WTC11 (cell line): ENCODE results near the gene ITGA6. TPM values are rescaled to one million over a fixed set of nuclear protein-coding genes. Genes with fewer than 3 reads are reported as not detected.

Experiments used
- ATAC-seq: fragments of 200-7000 bp; cut with Tn5 transposase; 2 replicates; pipeline ENCODE4 v1.10.0; 2021; ENCODE audit warnings: mild to moderate bottlenecking, moderate library complexity
- CTCF ChIA-PET: fragments of 300-600 bp; sonication (Branson Sonifier 250); formaldehyde crosslinking; loops from one replicate; lab custom pipeline; 2021; ENCODE audit warnings: antibody characterized with exemption; lab: Charles Lee
- POLR2A ChIA-PET: fragments of 350-600 bp; sonication (Branson Sonifier 250); formaldehyde crosslinking; loops from one replicate; lab custom pipeline; 2021; ENCODE audit warnings: antibody characterized with exemption; lab: Charles Lee
- DNase-seq: peaks from one replicate; pipeline ENCODE4 v3.0.0; 2021; ENCODE audit warnings: low spot score
- H3K27ac Mint-ChIP-seq: 2 replicates; pipeline ENCODE4 v1.8.0; 2021; ENCODE audit warnings: mixed read lengths
- H3K27me3 Mint-ChIP-seq: 2 replicates; pipeline ENCODE4 v1.8.0; 2021; ENCODE audit warnings: low read depth, mild to moderate bottlenecking, moderate library complexity, mixed read lengths
- H3K36me3 Mint-ChIP-seq: 2 replicates; pipeline ENCODE4 v1.8.0; 2021; ENCODE audit warnings: mixed read lengths
- H3K4me1 Mint-ChIP-seq: 2 replicates; pipeline ENCODE4 v1.8.0; 2022; ENCODE audit warnings: mixed read lengths
- H3K4me3 Mint-ChIP-seq: 2 replicates; pipeline ENCODE4 v1.8.0; 2021; ENCODE audit warnings: mild to moderate bottlenecking, moderate library complexity, mixed read lengths
- H3K9me3 Mint-ChIP-seq: 2 replicates; pipeline ENCODE4 v1.8.0; 2021; ENCODE audit warnings: mixed read lengths
- ATF1 ChIP-seq: sonication (generic); formaldehyde crosslinking; IDR thresholded peaks from 2 replicates; pipeline ENCODE4 v1.8.1; 2023; ENCODE audit warnings: mild to moderate bottlenecking, moderate library complexity, missing genetic modification reagents
- CBFB ChIP-seq: sonication (generic); formaldehyde crosslinking; IDR thresholded peaks from 2 replicates; pipeline ENCODE4 v1.8.1; 2022; ENCODE audit warnings: mild to moderate bottlenecking, low read depth, missing genetic modification reagents
- CREB1 ChIP-seq: sonication (generic); formaldehyde crosslinking; IDR thresholded peaks from 2 replicates; pipeline ENCODE4 v1.8.0; 2023; ENCODE audit warnings: mild to moderate bottlenecking, missing genetic modification reagents
- CTCF ChIP-seq: fragments of 200-600 bp; IDR thresholded peaks from 2 replicates; pipeline ENCODE4 v1.8.0; 2022; ENCODE audit warnings: antibody characterized with exemption
- ETV6 ChIP-seq: sonication (generic); formaldehyde crosslinking; IDR thresholded peaks from 2 replicates; pipeline ENCODE4 v1.8.1; 2022; ENCODE audit warnings: mild to moderate bottlenecking, missing genetic modification reagents
- FOXK1 ChIP-seq: sonication (generic); formaldehyde crosslinking; IDR thresholded peaks from 2 replicates; pipeline ENCODE4 v1.8.0; 2022; ENCODE audit warnings: mild to moderate bottlenecking, moderate library complexity, missing genetic modification reagents
- JAZF1 ChIP-seq: fragments of 250-450 bp; sonication (Bioruptor Pico); IDR thresholded peaks from 2 replicates; pipeline ENCODE4 v1.9.0; 2021; ENCODE audit warnings: moderate library complexity, mild to moderate bottlenecking, inconsistent platforms
- KAT7 ChIP-seq: sonication (generic); formaldehyde crosslinking; IDR thresholded peaks from 2 replicates; pipeline ENCODE4 v1.8.1; 2023; ENCODE audit warnings: missing genetic modification reagents, mild to moderate bottlenecking, borderline replicate concordance
- MXD4 ChIP-seq: fragments of 250-450 bp; sonication (Bioruptor Pico); IDR thresholded peaks from 2 replicates; pipeline ENCODE4 v1.8.0; 2021; ENCODE audit warnings: mild to moderate bottlenecking, moderate library complexity, borderline replicate concordance
- NFYB ChIP-seq: sonication (generic); formaldehyde crosslinking; conservative IDR thresholded peaks from 2 replicates; pipeline ENCODE4 v1.8.0; 2022; ENCODE audit warnings: low read depth, missing genetic modification reagents
- PRRX2 ChIP-seq: fragments of 250-450 bp; sonication (Bioruptor Pico); IDR thresholded peaks from 2 replicates; pipeline ENCODE4 v1.8.0; 2021; ENCODE audit warnings: mild to moderate bottlenecking
- RELA ChIP-seq: sonication (generic); formaldehyde crosslinking; IDR thresholded peaks from 2 replicates; pipeline ENCODE4 v1.8.1; 2022; ENCODE audit warnings: missing genetic modification reagents, mild to moderate bottlenecking, borderline replicate concordance
- TCF7 ChIP-seq: sonication (generic); formaldehyde crosslinking; IDR thresholded peaks from 2 replicates; pipeline ENCODE4 v1.8.0; 2022; ENCODE audit warnings: mild to moderate bottlenecking, low read depth, missing genetic modification reagents, moderate library complexity
- TP53 ChIP-seq: sonication (generic); formaldehyde crosslinking; IDR thresholded peaks from 2 replicates; pipeline ENCODE4 v1.8.1; 2023; ENCODE audit warnings: mild to moderate bottlenecking, missing genetic modification reagents
- ZNF121 ChIP-seq: sonication (generic); formaldehyde crosslinking; IDR thresholded peaks from 2 replicates; pipeline ENCODE4 v1.8.0; 2023; ENCODE audit warnings: missing genetic modification reagents
- ZNF138 ChIP-seq: sonication (generic); formaldehyde crosslinking; conservative IDR thresholded peaks from 2 replicates; pipeline ENCODE4 v1.8.1; 2022; ENCODE audit warnings: mild to moderate bottlenecking, moderate library complexity, missing genetic modification reagents
- ZNF232 ChIP-seq: sonication (generic); formaldehyde crosslinking; IDR thresholded peaks from 2 replicates; pipeline ENCODE4 v1.8.0; 2022; ENCODE audit warnings: mild to moderate bottlenecking, missing genetic modification reagents
- ZNF317 ChIP-seq: sonication (generic); formaldehyde crosslinking; IDR thresholded peaks from 2 replicates; pipeline ENCODE4 v1.8.1; 2023; ENCODE audit warnings: low read depth, mild to moderate bottlenecking, moderate library complexity, missing genetic modification reagents, borderline replicate concordance
- ZNF416 ChIP-seq: fragments of 250-450 bp; sonication (Bioruptor Pico); IDR thresholded peaks from 2 replicates; pipeline ENCODE4 v1.9.0; 2021; ENCODE audit warnings: mild to moderate bottlenecking, inconsistent platforms
- total RNA-seq: library from RNA; stranded (reverse); gene quantifications from 3 replicates; pipeline ENCODE4 v1.2.3, GENCODE V29; 2021
- TF ChIP-seq, protein P1 (sequence below): sonication (generic); formaldehyde crosslinking; IDR thresholded peaks from 2 replicates; pipeline ENCODE4 v1.8.1; 2023; ENCODE audit warnings: mild to moderate bottlenecking, missing genetic modification reagents, borderline replicate concordance
- TF ChIP-seq, protein P2 (sequence below): sonication (generic); formaldehyde crosslinking; IDR thresholded peaks from 2 replicates; pipeline ENCODE4 v1.8.1; 2023; ENCODE audit warnings: mild to moderate bottlenecking, missing genetic modification reagents, moderate library complexity
- TF ChIP-seq, protein P3 (sequence below): fragments of 250-450 bp; sonication (Bioruptor Pico); IDR thresholded peaks from 2 replicates; pipeline ENCODE4 v1.9.0; 2021; ENCODE audit warnings: mild to moderate bottlenecking

The ITGA6 gene
- total RNA-seq, 1 experiment from 2014 or later, result 83.6 TPM

DNA sequence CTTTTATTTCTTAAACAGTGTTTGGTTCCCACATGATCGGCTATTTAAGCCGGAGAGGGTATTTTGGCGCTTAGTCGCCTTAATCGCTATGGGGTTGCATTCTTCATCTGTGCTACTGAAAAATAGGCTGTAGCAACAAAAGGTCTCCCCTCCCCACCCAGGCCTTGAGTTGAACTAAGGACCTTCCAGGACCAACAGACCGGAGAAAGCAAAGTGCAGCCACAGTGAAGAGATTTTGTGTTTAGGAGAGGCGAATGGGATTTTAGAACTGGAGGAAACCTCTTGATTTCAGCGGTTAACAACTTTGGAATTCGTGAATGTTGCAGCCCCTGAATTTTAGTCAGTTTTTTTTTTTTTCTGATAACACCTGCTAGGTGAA, 1.4 kb downstream of the ITGA6 start:
- Mint-ChIP-seq H3K9me3 (no peaks in the 10 kb centered on the region), H3K27me3 (peaks cover 13% of the 10 kb centered on the region), H3K36me3 (no peaks in the 10 kb centered on the region), H3K27ac (peak overlapping the region; percentile 75), H3K4me3 (peak overlapping the region; percentile 91), H3K4me1 (peaks cover 18% of the 10 kb centered on the region)
- no peak for DNase-seq
- no peak for TF ChIP-seq NFYB
- TF ChIP-seq CBFB (CRISPR knock-in tag), result no peak
- no peak for TF ChIP-seq ATF1 (CRISPR knock-in tag)
- TF ChIP-seq ZNF138, result no peak
- TF ChIP-seq, protein P1, sequence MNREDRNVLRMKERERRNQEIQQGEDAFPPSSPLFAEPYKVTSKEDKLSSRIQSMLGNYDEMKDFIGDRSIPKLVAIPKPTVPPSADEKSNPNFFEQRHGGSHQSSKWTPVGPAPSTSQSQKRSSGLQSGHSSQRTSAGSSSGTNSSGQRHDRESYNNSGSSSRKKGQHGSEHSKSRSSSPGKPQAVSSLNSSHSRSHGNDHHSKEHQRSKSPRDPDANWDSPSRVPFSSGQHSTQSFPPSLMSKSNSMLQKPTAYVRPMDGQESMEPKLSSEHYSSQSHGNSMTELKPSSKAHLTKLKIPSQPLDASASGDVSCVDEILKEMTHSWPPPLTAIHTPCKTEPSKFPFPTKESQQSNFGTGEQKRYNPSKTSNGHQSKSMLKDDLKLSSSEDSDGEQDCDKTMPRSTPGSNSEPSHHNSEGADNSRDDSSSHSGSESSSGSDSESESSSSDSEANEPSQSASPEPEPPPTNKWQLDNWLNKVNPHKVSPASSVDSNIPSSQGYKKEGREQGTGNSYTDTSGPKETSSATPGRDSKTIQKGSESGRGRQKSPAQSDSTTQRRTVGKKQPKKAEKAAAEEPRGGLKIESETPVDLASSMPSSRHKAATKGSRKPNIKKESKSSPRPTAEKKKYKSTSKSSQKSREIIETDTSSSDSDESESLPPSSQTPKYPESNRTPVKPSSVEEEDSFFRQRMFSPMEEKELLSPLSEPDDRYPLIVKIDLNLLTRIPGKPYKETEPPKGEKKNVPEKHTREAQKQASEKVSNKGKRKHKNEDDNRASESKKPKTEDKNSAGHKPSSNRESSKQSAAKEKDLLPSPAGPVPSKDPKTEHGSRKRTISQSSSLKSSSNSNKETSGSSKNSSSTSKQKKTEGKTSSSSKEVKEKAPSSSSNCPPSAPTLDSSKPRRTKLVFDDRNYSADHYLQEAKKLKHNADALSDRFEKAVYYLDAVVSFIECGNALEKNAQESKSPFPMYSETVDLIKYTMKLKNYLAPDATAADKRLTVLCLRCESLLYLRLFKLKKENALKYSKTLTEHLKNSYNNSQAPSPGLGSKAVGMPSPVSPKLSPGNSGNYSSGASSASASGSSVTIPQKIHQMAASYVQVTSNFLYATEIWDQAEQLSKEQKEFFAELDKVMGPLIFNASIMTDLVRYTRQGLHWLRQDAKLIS (CRISPR knock-in tag), result 0 out of 2 replicates have a peak, but pooled peaks have one; percentile 2
- no peak for TF ChIP-seq ZNF416 (CRISPR knock-in tag)
- peak; percentile 2; the same call in 1 of the 2 replicates for ATAC-seq
- ChIA-PET POLR2A (interaction anchor here (0.6 to 2.3 kb wide), 2 partner anchors 33 to 195 kb away, joined by 3 to 9 read pairs; no protein-coding TSS in a partner anchor), CTCF (interaction anchor here (0.6 to 6.1 kb wide), 9 partner anchors 12 to 1232 kb away, joined by 3 to 88 read pairs (median 4); no protein-coding TSS in a partner anchor)

DNA sequence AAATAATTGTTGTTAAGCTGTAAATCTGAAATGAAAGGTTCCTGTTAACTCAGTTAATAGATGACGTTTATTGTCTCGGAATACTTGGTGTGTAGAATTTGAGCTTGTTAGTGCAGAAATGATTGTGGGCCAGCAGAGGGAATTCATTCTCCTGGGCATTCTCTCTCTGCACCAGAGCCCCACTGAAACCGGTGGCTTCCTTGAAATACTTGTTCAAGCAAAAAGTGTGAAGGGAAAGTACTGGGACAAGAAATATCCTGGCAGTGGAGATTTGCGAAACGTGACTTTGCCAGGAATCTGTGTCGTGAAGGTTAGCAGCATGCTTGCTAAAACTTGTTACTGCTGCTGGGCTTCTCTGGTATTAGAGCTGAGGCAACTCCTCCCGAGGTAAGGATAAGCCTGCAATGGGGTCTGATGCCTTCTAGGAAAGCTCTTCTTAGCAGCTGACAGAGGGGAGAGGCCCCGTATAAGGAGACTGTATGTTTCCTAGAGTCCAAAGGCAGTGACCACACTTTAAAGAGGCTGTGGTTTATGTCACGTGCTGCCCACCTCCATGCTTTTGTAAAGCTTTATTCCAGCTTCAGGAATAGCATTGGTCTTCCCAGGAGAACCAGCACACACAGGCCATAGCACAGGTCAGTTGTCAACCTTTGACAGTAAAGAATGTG, 2.0 kb downstream of the ITGA6 start:
- Mint-ChIP-seq H3K9me3 (no peaks in the 10 kb centered on the region), H3K36me3 (no peaks in the 10 kb centered on the region), H3K4me3 (peak overlapping the region; percentile 91), H3K27me3 (peaks cover 13% of the 10 kb centered on the region), H3K4me1 (peaks cover 18% of the 10 kb centered on the region), H3K27ac (no peak overlapping the region)
- ChIA-PET POLR2A (interaction anchor here (0.9 to 2.3 kb wide), 2 partner anchors 32 kb away, joined by 3 to 9 read pairs; no protein-coding TSS in a partner anchor), CTCF (interaction anchor here (0.8 to 6.1 kb wide), 9 partner anchors 12 to 257 kb away, joined by 3 to 88 read pairs (median 4); no protein-coding TSS in a partner anchor)
- ATAC-seq, result no peak
- DNase-seq, result no peak
- no peak for TF ChIP-seq ETV6 (CRISPR knock-in tag)
- TF ChIP-seq, protein P2, sequence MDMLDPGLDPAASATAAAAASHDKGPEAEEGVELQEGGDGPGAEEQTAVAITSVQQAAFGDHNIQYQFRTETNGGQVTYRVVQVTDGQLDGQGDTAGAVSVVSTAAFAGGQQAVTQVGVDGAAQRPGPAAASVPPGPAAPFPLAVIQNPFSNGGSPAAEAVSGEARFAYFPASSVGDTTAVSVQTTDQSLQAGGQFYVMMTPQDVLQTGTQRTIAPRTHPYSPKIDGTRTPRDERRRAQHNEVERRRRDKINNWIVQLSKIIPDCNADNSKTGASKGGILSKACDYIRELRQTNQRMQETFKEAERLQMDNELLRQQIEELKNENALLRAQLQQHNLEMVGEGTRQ (CRISPR knock-in tag), result peak; percentile 49

DNA sequence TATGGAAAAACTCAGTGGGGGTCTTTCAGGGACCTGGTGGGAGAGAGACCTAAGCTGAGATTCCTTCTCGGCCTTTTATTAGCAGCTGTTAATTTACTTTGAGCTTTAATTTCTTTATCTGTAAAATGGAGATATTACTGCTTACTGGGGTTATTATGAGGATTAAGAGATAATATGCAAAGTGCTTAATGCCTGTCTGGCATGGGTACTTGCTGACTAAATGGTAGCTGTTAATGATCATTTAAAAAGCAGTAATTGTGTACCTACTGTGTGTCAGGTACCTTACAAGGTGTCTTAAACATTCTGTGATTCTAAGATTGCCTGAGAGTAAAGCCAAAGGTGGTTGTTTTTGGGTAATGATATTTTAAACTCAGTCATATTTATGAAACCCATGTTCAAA, 2.6 kb downstream of the ITGA6 start:
- ATAC-seq, result no peak
- Mint-ChIP-seq H3K27me3 (peaks cover 13% of the 10 kb centered on the region), H3K27ac (no peak overlapping the region)
- TF ChIP-seq, protein P3, sequence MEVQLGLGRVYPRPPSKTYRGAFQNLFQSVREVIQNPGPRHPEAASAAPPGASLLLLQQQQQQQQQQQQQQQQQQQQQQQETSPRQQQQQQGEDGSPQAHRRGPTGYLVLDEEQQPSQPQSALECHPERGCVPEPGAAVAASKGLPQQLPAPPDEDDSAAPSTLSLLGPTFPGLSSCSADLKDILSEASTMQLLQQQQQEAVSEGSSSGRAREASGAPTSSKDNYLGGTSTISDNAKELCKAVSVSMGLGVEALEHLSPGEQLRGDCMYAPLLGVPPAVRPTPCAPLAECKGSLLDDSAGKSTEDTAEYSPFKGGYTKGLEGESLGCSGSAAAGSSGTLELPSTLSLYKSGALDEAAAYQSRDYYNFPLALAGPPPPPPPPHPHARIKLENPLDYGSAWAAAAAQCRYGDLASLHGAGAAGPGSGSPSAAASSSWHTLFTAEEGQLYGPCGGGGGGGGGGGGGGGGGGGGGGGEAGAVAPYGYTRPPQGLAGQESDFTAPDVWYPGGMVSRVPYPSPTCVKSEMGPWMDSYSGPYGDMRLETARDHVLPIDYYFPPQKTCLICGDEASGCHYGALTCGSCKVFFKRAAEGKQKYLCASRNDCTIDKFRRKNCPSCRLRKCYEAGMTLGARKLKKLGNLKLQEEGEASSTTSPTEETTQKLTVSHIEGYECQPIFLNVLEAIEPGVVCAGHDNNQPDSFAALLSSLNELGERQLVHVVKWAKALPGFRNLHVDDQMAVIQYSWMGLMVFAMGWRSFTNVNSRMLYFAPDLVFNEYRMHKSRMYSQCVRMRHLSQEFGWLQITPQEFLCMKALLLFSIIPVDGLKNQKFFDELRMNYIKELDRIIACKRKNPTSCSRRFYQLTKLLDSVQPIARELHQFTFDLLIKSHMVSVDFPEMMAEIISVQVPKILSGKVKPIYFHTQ (CRISPR knock-in tag), result no peak
- TF ChIP-seq CREB1 (CRISPR knock-in tag) (no peak), TP53 (CRISPR knock-in tag) (no peak), NFYB (no peak), PRRX2 (CRISPR knock-in tag) (no peak), JAZF1 (no peak), ZNF232 (CRISPR knock-in tag) (no peak), ZNF416 (CRISPR knock-in tag) (no peak), FOXK1 (CRISPR knock-in tag) (no peak), ZNF317 (CRISPR knock-in tag) (no peak), ZNF121 (no peak), TCF7 (CRISPR knock-in tag) (no peak), CTCF (no peak), RELA (no peak), KAT7 (no peak), MXD4 (CRISPR knock-in tag) (no peak)
- TF ChIP-seq, all 79 proteins: peak for 0
- peak overlapping the region; percentile 91 for H3K4me3 Mint-ChIP-seq
- ChIA-PET POLR2A (interaction anchor here (0.9 to 2.3 kb wide), 2 partner anchors 32 to 33 kb away, joined by 3 to 9 read pairs; no protein-coding TSS in a partner anchor), CTCF (interaction anchor here (0.8 to 6.1 kb wide), 8 partner anchors 11 to 257 kb away, joined by 3 to 88 read pairs (median 4); no protein-coding TSS in a partner anchor)
- H3K4me1 Mint-ChIP-seq, result peaks cover 18% of the 10 kb centered on the region
- H3K9me3 Mint-ChIP-seq, result no peaks in the 10 kb centered on the region
- H3K36me3 Mint-ChIP-seq, result no peaks in the 10 kb centered on the region
- DNase-seq, result no peak
